ENCODE data around the gene TFF2.

Gene TFF2

DNA sequence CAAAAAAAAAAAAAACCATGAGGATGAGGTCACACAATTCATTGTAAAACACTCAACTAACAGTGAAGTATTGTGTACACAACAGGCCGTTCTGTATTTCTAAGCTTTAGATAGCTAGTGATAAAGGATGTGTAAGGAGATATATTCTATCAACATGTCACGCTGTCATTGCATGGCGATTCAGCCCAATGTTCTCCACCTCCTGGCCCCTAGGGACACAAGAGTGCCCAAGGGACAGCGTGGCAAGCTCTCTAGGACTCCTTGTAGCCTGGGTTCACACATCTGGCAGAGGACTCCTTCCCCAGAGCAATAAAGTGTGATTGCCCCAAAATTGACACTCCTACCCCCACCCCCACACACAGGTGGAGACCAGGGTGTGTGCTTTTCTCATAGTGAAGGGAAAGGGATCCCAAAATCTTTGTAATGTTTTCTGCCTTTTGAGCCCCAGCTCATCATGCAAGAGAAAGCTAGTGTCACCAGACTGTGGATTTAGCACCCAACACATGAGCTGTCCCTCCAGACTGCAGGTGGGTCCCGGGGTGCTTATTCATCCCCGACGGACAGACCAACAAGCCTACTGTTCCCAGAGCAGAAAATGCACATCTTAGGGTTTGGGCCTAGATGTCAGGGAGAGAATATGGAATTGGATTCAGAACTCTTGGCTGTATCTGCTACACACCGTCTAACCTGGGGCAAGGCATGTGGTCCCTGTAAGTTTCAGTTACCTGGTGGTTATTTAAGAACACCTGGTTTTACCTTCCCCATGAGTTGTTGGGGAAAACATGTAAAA is 33.6 kb upstream of the TFF2 start:
- ATAC-seq, result no peak
- no peak for TF ChIP-seq TCF4 (CRISPR knock-in tag; IDR thresholded peaks at IDR 0.05; ENCODE audit: borderline replicate concordance)

DNA sequence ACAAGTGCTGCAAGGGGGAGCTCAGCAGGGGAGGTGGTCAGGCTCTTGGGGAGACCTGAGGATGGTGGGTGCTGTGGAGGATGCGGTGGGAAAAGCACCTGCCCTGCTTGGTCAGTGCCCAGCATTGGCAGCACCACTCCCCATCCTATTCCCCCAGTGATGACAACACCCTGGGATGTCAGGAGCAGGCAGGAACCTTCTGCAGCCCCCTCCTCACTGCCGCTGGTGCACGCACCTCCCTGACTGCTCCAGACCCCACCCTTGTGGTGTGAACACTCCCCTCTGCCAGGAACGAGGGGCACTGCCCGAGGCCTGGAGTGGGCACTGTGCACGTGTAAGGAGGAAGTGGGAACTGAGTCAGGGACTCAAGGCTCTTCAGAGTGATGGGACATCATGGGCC is 32.5 kb upstream of the TFF2 start:
- TF ChIP-seq, protein P1, sequence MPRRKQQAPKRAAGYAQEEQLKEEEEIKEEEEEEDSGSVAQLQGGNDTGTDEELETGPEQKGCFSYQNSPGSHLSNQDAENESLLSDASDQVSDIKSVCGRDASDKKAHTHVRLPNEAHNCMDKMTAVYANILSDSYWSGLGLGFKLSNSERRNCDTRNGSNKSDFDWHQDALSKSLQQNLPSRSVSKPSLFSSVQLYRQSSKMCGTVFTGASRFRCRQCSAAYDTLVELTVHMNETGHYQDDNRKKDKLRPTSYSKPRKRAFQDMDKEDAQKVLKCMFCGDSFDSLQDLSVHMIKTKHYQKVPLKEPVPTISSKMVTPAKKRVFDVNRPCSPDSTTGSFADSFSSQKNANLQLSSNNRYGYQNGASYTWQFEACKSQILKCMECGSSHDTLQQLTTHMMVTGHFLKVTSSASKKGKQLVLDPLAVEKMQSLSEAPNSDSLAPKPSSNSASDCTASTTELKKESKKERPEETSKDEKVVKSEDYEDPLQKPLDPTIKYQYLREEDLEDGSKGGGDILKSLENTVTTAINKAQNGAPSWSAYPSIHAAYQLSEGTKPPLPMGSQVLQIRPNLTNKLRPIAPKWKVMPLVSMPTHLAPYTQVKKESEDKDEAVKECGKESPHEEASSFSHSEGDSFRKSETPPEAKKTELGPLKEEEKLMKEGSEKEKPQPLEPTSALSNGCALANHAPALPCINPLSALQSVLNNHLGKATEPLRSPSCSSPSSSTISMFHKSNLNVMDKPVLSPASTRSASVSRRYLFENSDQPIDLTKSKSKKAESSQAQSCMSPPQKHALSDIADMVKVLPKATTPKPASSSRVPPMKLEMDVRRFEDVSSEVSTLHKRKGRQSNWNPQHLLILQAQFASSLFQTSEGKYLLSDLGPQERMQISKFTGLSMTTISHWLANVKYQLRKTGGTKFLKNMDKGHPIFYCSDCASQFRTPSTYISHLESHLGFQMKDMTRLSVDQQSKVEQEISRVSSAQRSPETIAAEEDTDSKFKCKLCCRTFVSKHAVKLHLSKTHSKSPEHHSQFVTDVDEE (CRISPR knock-in tag; IDR thresholded peaks at IDR 0.05), result no peak
- no peak for TF ChIP-seq ZC3H10 (CRISPR knock-in tag; IDR thresholded peaks at IDR 0.05)
- TF ChIP-seq, protein P2, sequence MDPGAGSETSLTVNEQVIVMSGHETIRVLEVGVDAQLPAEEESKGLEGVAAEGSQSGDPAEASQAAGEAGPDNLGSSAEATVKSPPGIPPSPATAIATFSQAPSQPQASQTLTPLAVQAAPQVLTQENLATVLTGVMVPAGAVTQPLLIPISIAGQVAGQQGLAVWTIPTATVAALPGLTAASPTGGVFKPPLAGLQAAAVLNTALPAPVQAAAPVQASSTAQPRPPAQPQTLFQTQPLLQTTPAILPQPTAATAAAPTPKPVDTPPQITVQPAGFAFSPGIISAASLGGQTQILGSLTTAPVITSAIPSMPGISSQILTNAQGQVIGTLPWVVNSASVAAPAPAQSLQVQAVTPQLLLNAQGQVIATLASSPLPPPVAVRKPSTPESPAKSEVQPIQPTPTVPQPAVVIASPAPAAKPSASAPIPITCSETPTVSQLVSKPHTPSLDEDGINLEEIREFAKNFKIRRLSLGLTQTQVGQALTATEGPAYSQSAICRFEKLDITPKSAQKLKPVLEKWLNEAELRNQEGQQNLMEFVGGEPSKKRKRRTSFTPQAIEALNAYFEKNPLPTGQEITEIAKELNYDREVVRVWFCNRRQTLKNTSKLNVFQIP (CRISPR knock-in tag; IDR thresholded peaks at IDR 0.05; ENCODE audit: borderline replicate concordance, low read depth), result no peak
- ATAC-seq, result no peak

DNA sequence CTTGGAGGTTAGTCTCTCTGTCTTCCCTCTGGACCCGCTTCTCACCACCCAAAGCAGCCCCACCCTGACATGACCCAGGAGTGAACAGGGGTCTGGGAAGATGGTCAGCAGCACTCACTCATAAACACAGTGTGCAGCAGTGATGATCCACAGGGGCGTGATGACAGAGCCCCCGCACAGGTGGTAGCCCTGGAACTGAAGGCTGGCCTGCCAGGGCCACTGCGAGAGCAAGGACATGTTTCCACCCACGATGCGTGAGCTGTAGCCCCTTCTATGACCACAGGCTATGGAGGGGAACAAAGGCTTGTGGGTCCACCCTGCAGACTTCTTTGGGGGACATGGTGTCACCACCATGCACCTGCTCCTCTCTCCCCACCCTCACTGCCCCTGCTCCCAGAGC is 32.1 kb upstream of the TFF2 start:
- ATAC-seq, result no peak
- no peak for TF ChIP-seq ISL1 (CRISPR knock-in tag; IDR thresholded peaks at IDR 0.05)
- TF ChIP-seq ZC3H10 (CRISPR knock-in tag; IDR thresholded peaks at IDR 0.05), result no peak
- TF ChIP-seq PPARA (CRISPR knock-in tag; IDR thresholded peaks at IDR 0.05; ENCODE audit: borderline replicate concordance), result no peak
- no peak for TF ChIP-seq ARNTL (CRISPR knock-in tag; IDR thresholded peaks at IDR 0.05; ENCODE audit: borderline replicate concordance, low read depth)
- TF ChIP-seq ESRRG (CRISPR knock-in tag; IDR thresholded peaks at IDR 0.05), result no peak

DNA sequence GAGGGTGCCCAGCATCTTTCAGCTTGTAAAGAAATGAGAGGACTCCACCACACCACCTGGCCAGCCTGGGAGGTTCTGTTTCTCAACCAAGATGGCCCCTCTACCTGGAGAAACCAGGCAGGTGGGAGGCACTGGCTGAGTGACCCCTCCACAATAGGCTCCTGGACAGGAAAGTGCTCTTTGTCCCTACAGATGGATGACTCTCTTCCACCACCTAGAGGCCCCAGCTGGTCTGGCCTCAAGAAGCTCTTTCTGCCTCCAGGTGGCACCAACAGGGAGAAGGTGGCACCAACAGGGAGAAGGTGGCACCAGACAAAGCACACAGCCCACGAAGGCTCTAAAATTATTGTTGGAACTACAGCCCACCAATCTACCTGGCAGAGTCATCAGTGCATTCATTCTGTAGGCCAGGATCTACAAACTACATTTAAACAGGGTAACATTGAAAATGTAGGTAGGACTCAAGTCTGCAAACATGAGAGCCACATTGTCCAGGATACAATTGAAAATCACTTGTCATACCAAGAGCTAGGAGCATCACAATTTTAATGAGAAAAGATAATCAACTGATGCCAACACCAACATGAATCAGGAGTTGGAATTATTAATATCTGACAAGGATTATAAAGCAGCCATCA is 30.7 kb upstream of the TFF2 start:
- ATAC-seq, result no peak
- TF ChIP-seq, protein P1 (CRISPR knock-in tag; IDR thresholded peaks at IDR 0.05), result no peak
- no peak for TF ChIP-seq ZNF8 (CRISPR knock-in tag; IDR thresholded peaks at IDR 0.05)
- no peak for TF ChIP-seq ZC3H10 (CRISPR knock-in tag; IDR thresholded peaks at IDR 0.05)
- TF ChIP-seq TOX (CRISPR knock-in tag; IDR thresholded peaks at IDR 0.05; ENCODE audit: borderline replicate concordance), result no peak
- TF ChIP-seq ZFP30 (CRISPR knock-in tag; IDR thresholded peaks at IDR 0.05), result no peak
- no peak for TF ChIP-seq GLIS3 (CRISPR knock-in tag; IDR thresholded peaks at IDR 0.05)
- TF ChIP-seq ZFP3 (CRISPR knock-in tag; IDR thresholded peaks at IDR 0.05), result no peak
- no peak for TF ChIP-seq OSR1 (CRISPR knock-in tag; IDR thresholded peaks at IDR 0.05)
- no peak for TF ChIP-seq SNAI2 (CRISPR knock-in tag; IDR thresholded peaks at IDR 0.05)
- no peak for TF ChIP-seq CSDC2 (CRISPR knock-in tag; IDR thresholded peaks at IDR 0.05)
- no peak for TF ChIP-seq ARNTL (CRISPR knock-in tag; IDR thresholded peaks at IDR 0.05; ENCODE audit: borderline replicate concordance, low read depth)
- TF ChIP-seq ISL1 (CRISPR knock-in tag; IDR thresholded peaks at IDR 0.05), result no peak
- TF ChIP-seq ESRRG (CRISPR knock-in tag; IDR thresholded peaks at IDR 0.05), result no peak
- TF ChIP-seq, protein P3, sequence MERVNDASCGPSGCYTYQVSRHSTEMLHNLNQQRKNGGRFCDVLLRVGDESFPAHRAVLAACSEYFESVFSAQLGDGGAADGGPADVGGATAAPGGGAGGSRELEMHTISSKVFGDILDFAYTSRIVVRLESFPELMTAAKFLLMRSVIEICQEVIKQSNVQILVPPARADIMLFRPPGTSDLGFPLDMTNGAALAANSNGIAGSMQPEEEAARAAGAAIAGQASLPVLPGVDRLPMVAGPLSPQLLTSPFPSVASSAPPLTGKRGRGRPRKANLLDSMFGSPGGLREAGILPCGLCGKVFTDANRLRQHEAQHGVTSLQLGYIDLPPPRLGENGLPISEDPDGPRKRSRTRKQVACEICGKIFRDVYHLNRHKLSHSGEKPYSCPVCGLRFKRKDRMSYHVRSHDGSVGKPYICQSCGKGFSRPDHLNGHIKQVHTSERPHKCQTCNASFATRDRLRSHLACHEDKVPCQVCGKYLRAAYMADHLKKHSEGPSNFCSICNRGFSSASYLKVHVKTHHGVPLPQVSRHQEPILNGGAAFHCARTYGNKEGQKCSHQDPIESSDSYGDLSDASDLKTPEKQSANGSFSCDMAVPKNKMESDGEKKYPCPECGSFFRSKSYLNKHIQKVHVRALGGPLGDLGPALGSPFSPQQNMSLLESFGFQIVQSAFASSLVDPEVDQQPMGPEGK (CRISPR knock-in tag; IDR thresholded peaks at IDR 0.05; ENCODE audit: borderline replicate concordance), result no peak
- TF ChIP-seq TCF4 (CRISPR knock-in tag; IDR thresholded peaks at IDR 0.05; ENCODE audit: borderline replicate concordance), result no peak
- no peak for TF ChIP-seq ZNF70 (CRISPR knock-in tag; IDR thresholded peaks at IDR 0.05)
- TF ChIP-seq, protein P4, sequence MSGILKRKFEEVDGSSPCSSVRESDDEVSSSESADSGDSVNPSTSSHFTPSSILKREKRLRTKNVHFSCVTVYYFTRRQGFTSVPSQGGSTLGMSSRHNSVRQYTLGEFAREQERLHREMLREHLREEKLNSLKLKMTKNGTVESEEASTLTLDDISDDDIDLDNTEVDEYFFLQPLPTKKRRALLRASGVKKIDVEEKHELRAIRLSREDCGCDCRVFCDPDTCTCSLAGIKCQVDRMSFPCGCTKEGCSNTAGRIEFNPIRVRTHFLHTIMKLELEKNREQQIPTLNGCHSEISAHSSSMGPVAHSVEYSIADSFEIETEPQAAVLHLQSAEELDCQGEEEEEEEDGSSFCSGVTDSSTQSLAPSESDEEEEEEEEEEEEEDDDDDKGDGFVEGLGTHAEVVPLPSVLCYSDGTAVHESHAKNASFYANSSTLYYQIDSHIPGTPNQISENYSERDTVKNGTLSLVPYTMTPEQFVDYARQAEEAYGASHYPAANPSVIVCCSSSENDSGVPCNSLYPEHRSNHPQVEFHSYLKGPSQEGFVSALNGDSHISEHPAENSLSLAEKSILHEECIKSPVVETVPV (CRISPR knock-in tag; IDR thresholded peaks at IDR 0.05), result no peak
- TF ChIP-seq BACH2 (CRISPR knock-in tag; IDR thresholded peaks at IDR 0.05; ENCODE audit: borderline replicate concordance), result no peak
- TF ChIP-seq, protein P5, sequence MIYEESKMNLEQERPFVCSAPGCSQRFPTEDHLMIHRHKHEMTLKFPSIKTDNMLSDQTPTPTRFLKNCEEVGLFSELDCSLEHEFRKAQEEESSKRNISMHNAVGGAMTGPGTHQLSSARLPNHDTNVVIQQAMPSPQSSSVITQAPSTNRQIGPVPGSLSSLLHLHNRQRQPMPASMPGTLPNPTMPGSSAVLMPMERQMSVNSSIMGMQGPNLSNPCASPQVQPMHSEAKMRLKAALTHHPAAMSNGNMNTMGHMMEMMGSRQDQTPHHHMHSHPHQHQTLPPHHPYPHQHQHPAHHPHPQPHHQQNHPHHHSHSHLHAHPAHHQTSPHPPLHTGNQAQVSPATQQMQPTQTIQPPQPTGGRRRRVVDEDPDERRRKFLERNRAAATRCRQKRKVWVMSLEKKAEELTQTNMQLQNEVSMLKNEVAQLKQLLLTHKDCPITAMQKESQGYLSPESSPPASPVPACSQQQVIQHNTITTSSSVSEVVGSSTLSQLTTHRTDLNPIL (CRISPR knock-in tag; IDR thresholded peaks at IDR 0.05; ENCODE audit: low read depth), result no peak

Data from SK-N-SH treated with all-trans-retinoic acid at 6 μM for 48 hours (cell line).